GM21390 (cell line): ENCODE results near the gene STARD9.
A peak's percentile ranks its signal among the peaks of the same experiment; 100 is the strongest.
"Not testable (repeated sequence)": the region's sequence is repeated elsewhere in the genome, so short reads cannot be mapped to it uniquely, and the experiment has no call there.

Source experiments
- ATAC-seq: cut with Tn5 transposase; IDR thresholded peaks from one replicate; pipeline ENCODE4 v1.9.1; 2021; ENCODE audit not compliant: unreplicated experiment

The STARD9 gene

GRCh38 chr15:42584031-42584765, 8.8 kb downstream of the STARD9 start:
- ATAC-seq: no peak

- ATAC-seq: no peak
Observed at GRCh38 chr15:42590619-42591237, 15.3 kb downstream of the STARD9 start.

GRCh38 chr15:42591238-42591934, 16.0 kb downstream of the STARD9 start:
- no peak for ATAC-seq

GRCh38 chr15:42592716-42593115, 17.3 kb downstream of the STARD9 start:
- ATAC-seq: no peak

- ATAC-seq: no peak
Observed at GRCh38 chr15:42593143-42593542, 17.7 kb downstream of the STARD9 start.

GRCh38 chr15:42594095-42594494, 18.7 kb downstream of the STARD9 start:
- ATAC-seq: no peak

- no peak for ATAC-seq
Observed at GRCh38 chr15:42595626-42596240, 20.3 kb downstream of the STARD9 start.

GRCh38 chr15:42601316-42601715, 25.9 kb downstream of the STARD9 start:
- ATAC-seq: not testable (repeated sequence)

GRCh38 chr15:42602501-42602900, 27.1 kb downstream of the STARD9 start:
- ATAC-seq: no peak

GRCh38 chr15:42603978-42604377, 28.6 kb downstream of the STARD9 start:
- no peak for ATAC-seq

- peak; percentile 45 for ATAC-seq
Observed at GRCh38 chr15:42604894-42605744, 29.7 kb downstream of the STARD9 start.

GRCh38 chr15:42605796-42606195, 30.4 kb downstream of the STARD9 start:
- ATAC-seq: no peak

- no peak for ATAC-seq
Observed at GRCh38 chr15:42608110-42608531, 32.7 kb downstream of the STARD9 start.

- no peak for ATAC-seq
Observed at GRCh38 chr15:42608752-42609488, 33.5 kb downstream of the STARD9 start.

- ATAC-seq: no peak
Observed at GRCh38 chr15:42611532-42611931, 36.1 kb downstream of the STARD9 start.

- ATAC-seq: no peak
Observed at GRCh38 chr15:42612367-42612912, 37.0 kb downstream of the STARD9 start.

GRCh38 chr15:42616107-42616506, 40.7 kb downstream of the STARD9 start:
- ATAC-seq: no peak

- ATAC-seq: no peak
Observed at GRCh38 chr15:42619656-42620371, 44.4 kb downstream of the STARD9 start.

GRCh38 chr15:42621386-42621785, 46.0 kb downstream of the STARD9 start:
- no peak for ATAC-seq
